ENCODE results near the gene SLC27A6. TPM values are rescaled to one million over a fixed set of nuclear protein-coding genes. Genes with fewer than 3 reads are reported as not detected.

The SLC27A6 gene
- total and polyA plus RNA-seq, 2 donors (not counting 1 experiment from before 2014, with no cell fraction given): 0.08 to 0.17 TPM

- H3K4me2 ChIP-seq (ENCODE audit: extremely low read depth, insufficient read depth, low read length): no peak overlapping the region
- TF ChIP-seq CTCF (conservative IDR thresholded peaks at IDR 0.05 in 1 of 2, IDR thresholded peaks at IDR 0.05 in 1 of 2; ENCODE audit: low read depth in 1 of 2, low read length in 2 of 2) (no peak), EZH2 (IDR thresholded peaks at IDR 0.05; ENCODE audit: low read length, missing control alignments) (no peak)
- H3K4me1 ChIP-seq (ENCODE audit: control insufficient read depth, extremely low read depth, insufficient read depth, low read length): no peaks in the 10 kb centered on the region
These were observed 112.3 kb downstream of the SLC27A6 start for GRCh38 chr5:129077433-129078075.

GRCh38 chr5:129078247-129078646 is 113.0 kb downstream of the SLC27A6 start:
- TF ChIP-seq EZH2 (IDR thresholded peaks at IDR 0.05; ENCODE audit: low read length, missing control alignments): no peak
- Histone ChIP-seq H3K27ac (ENCODE audit: insufficient read depth, low read length) (no peak overlapping the region), H3K79me2 (ENCODE audit: control insufficient read depth, insufficient read depth, low read length) (no peaks in the 10 kb centered on the region), H3K4me2 (ENCODE audit: extremely low read depth, insufficient read depth, low read length) (no peak overlapping the region), H3K4me3 (replicated peaks in 1 of 4; ENCODE audit: control extremely low read depth in 1 of 4, insufficient read depth in 1 of 4, low read depth in 3 of 4, low read length in 4 of 4) (no peak overlapping the region), H4K20me1 (ENCODE audit: control insufficient read depth, extremely low read depth, insufficient read depth, low read length) (no peaks in the 10 kb centered on the region), H3K9ac (ENCODE audit: insufficient read depth, low read length) (no peak overlapping the region), H2AFZ (ENCODE audit: low read length) (no peak overlapping the region), H3K36me3 (ENCODE audit: control insufficient read depth, insufficient read depth, low read length) (no peaks in the 10 kb centered on the region), H3K4me1 (ENCODE audit: control insufficient read depth, extremely low read depth, insufficient read depth, low read length) (no peaks in the 10 kb centered on the region), H3K9me3 (ENCODE audit: control insufficient read depth, insufficient read depth, low read depth, low read length) (no peaks in the 10 kb centered on the region), H3K27me3 (ENCODE audit: control insufficient read depth, insufficient read depth, low read length) (no peaks in the 10 kb centered on the region)
- DNase-seq (ENCODE audit: low read depth in 2 of 2): no peak

More at GRCh38 chr5:129077433-129078075, 112.3 kb downstream of the SLC27A6 start:
- Histone ChIP-seq H3K27me3 (ENCODE audit: control insufficient read depth, insufficient read depth, low read length) (no peaks in the 10 kb centered on the region), H3K4me3 (replicated peaks in 1 of 4; ENCODE audit: control extremely low read depth in 1 of 4, insufficient read depth in 1 of 4, low read depth in 3 of 4, low read length in 4 of 4) (no peak overlapping the region), H4K20me1 (ENCODE audit: control insufficient read depth, extremely low read depth, insufficient read depth, low read length) (no peaks in the 10 kb centered on the region), H3K79me2 (ENCODE audit: control insufficient read depth, insufficient read depth, low read length) (no peaks in the 10 kb centered on the region), H3K36me3 (ENCODE audit: control insufficient read depth, insufficient read depth, low read length) (no peaks in the 10 kb centered on the region), H3K9me3 (ENCODE audit: control insufficient read depth, insufficient read depth, low read depth, low read length) (no peaks in the 10 kb centered on the region), H3K27ac (ENCODE audit: insufficient read depth, low read length) (no peak overlapping the region), H3K9ac (ENCODE audit: insufficient read depth, low read length) (no peak overlapping the region), H2AFZ (ENCODE audit: low read length) (no peak overlapping the region)
- DNase-seq (ENCODE audit: low read depth in 2 of 2): no peak

GRCh38 chr5:129078660-129079059 is 113.4 kb downstream of the SLC27A6 start:
- DNase-seq (ENCODE audit: low read depth in 2 of 2): no peak
- Histone ChIP-seq H2AFZ (ENCODE audit: low read length) (no peak overlapping the region), H3K9ac (ENCODE audit: insufficient read depth, low read length) (no peak overlapping the region), H3K27me3 (ENCODE audit: control insufficient read depth, insufficient read depth, low read length) (no peaks in the 10 kb centered on the region), H3K9me3 (ENCODE audit: control insufficient read depth, insufficient read depth, low read depth, low read length) (no peaks in the 10 kb centered on the region), H3K36me3 (ENCODE audit: control insufficient read depth, insufficient read depth, low read length) (no peaks in the 10 kb centered on the region), H4K20me1 (ENCODE audit: control insufficient read depth, extremely low read depth, insufficient read depth, low read length) (no peaks in the 10 kb centered on the region), H3K27ac (ENCODE audit: insufficient read depth, low read length) (no peak overlapping the region), H3K4me2 (ENCODE audit: extremely low read depth, insufficient read depth, low read length) (no peak overlapping the region), H3K4me1 (ENCODE audit: control insufficient read depth, extremely low read depth, insufficient read depth, low read length) (no peaks in the 10 kb centered on the region), H3K4me3 (replicated peaks in 1 of 4; ENCODE audit: control extremely low read depth in 1 of 4, insufficient read depth in 1 of 4, low read depth in 3 of 4, low read length in 4 of 4) (no peak overlapping the region), H3K79me2 (ENCODE audit: control insufficient read depth, insufficient read depth, low read length) (no peaks in the 10 kb centered on the region)
- TF ChIP-seq CTCF (conservative IDR thresholded peaks at IDR 0.05 in 1 of 2, IDR thresholded peaks at IDR 0.05 in 1 of 2; ENCODE audit: low read depth in 1 of 2, low read length in 2 of 2) (no peak), EZH2 (IDR thresholded peaks at IDR 0.05; ENCODE audit: low read length, missing control alignments) (no peak)

All from fibroblast of lung (primary cell).